ENCODE measurements around the gene NMNAT2.

NMNAT2 gene

DNA sequence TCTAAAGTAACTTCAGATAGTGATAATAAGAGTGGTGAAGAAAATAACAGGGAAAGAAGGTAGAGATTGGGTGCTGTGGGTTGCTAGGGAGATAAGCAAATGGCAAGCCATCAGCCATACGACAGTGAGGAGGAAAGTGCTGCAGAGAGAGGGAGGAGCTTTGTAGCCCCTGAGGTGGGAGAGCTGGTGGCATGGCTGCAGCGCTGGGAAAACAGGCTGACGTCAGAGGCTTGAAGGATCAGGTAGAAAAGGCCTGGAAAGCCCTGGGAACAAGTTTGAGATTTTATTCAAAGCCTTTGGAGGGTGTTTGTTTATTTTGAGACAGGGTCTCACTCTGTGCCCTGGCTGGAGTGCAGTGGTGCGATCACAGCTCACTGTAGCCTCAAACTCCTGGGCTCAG lies 109.5 kb downstream of the NMNAT2 start:
- no peak for DNase-seq

DNA sequence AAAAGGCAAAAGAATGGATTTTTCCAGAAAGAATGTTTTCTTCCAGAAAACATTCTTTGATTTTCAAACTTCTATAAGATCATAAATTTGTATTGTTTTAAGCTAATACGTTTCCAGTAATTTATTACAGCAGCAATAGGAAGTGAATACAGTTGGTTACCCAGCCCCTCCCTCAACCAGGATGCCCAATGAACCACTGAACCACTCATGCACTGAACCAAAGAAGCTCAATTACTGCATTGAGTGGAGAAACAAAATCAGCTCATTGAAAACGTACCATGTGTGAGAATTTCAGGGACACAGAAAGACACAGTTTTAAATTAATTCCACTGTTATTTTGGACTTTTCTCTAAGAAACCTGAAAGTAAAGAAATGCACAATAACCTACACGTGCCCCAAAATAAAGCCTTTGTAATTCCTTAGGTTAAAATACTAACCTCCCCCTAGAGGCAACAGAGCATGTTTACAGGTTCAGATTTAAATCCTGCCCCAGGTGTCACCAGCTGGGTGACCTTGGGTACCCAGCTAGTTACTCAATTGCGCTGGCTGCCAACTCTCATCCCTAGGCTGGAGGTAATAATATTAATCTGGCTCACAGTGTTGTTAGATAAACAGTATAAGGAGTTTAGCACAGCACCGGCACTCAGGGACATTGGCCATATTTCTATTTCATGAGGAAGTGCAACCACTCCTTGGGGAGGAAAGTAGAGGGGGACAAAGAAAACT lies 111.7 kb downstream of the NMNAT2 start:
- DNase-seq, result no peak

DNA sequence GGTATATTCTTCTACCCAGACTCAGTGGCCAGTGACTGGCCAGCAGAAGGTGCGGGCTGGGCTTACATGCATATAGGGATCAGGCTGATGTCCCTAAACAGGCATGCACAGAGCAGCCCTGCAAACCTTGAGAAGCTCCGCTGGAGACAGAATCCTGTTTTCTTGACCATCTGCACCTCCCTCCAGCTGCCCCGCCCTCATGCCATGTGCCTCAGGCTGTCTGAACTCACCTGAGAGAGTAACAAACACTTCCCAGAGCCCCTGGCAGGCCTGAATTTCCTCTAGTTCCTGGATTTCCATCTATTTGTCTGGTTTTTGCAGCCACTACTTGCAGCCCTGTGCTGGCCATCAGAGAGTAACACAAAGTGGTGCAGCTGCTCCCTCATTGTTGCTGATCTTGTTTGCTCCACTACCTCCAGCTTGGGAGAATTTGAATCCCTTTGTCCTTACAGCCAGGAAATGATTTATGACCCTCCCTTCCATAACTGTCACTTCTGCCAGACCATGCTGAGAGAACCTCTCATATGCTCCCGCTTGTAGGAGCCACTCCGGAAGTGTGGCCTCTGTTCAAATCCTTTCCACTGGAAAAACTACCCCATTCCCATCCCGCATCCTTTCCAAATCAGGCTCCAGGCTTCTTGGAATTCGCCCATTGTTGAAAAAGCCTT lies 113.6 kb downstream of the NMNAT2 start:
- DNase-seq, result no peak

DNA sequence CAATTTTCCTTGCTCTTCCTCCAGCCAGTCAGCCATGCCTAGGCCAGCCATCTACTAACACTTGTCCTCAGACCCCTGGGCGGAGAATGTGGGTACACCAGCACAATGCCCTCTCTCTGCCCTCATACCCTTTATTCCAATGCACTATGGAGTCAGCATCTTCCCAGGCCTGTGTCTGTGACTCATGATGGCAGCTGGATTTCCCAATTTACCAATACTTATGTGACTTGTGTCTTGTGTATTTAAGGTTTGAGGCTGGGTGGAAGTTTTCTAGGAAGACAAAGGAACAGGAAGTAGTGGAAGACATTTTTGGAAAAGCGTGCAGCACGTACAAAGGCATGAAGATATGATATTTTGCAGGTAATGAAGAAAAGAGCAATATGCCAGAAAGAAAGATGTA lies 114.3 kb downstream of the NMNAT2 start:
- no peak for DNase-seq

DNA sequence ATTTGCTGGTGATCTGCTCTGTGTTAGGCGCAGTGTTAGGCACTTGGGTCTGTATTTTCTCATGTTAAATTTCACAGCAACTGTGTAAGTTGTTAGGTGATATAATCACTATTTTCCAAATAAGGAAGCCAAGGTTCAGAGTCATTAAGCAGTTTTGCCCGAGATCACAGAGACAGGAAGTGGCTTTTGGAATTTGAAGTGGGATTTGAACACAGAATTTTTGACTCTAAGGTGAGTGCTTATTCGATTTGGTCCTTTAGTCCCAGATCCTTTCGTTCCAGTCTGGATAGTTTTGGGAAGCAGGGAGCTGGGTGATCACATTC lies 114.9 kb downstream of the NMNAT2 start:
- DNase-seq, result no peak

DNA sequence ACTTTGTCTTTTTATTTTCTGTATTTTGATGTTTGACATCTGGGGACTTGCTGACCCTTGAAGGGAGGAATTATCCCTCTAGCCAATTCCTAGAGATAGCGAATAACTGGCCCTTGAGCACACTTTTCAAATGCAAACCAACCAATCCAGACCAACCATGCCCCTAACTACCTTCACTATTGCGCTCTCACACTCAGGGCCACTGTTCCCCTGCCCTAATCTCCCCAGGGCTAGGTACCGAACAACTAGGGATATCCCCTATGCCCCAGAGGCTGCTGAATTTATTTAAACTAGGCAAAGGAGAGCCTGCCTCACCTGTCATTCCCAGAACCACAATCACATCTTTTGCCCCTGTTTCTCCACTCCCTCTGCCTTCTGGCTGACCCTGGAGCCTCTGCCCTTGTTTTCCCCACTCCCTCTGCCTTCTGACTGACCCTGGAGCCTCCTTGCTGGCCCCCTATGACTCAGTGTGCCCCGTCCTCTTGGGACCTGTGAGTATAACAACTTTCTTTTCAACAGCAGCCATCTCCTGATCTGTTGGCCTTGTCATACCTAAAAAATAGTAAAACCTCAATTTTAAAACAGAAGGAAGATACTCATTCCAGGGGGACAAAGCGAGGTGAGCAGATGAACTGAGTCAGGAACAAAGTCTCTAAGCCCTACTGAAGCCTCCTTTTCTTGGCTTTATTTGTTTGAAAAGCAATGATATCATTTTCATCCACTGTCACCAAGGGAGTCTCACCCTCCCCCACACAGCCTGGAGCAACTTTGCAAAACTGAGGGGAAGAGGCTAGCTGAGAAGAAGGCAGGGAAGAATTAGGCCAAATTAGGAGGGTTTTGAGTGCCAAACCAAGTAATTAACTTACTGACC lies 115.5 kb downstream of the NMNAT2 start:
- DNase-seq, result no peak

DNA sequence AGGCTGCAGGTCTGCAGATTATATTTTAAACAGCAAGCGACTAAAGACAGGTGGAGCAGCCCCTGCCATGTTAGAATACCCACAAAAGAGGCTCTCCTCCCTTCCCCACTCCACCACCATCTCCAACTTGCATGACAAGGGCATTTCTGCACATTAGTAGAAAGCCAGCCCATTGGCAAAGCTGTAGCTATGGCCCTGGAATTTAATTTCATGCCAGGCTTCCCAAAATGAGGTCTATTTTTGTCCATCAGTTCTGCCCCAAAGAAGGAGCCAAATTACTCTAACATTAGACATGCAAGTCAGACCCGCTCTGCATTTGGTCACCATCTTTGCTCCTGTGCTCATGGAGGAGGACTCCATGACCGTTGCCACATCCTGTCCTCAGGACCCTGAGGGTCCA lies 116.9 kb downstream of the NMNAT2 start:
- DNase-seq, result no peak

DNA sequence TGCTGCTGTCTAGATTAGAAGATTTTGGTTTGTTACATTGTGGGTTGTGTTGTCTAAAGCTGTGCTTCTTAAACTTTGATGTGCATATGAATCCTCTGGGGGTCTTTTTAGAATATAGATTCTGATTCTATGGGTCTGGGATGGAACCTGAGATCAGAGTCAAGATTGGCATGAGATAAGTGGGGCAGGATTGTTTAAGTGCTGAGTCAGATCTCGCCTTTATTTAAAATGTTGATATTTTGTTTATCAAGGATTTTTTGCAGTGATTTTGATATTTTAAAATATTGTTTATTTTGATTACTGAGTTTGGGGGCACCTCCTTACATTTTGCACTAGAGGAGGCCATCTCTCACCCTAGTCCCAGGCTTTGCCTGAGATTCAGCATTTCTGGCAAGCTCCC lies 117.4 kb downstream of the NMNAT2 start:
- no peak for DNase-seq

DNA sequence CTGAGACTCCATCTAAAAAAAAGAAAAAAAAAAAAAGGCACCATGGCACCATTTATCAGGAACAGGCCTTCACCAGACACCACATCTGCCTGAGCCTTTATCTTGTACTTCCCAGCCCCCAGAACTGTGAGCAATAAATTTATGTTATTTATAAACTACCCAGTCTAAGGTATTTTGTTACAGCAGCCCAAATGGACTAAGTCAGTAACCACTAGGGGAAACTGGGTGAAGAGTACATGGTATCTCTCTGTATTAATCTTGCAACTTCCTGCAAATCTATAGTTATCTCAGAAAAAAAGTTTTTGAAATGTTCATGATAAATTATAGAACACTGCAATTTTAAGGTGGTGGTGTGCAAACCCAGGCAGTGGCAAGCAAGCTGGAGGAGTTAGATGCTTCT lies 117.8 kb downstream of the NMNAT2 start:
- DNase-seq, result no peak

DNA sequence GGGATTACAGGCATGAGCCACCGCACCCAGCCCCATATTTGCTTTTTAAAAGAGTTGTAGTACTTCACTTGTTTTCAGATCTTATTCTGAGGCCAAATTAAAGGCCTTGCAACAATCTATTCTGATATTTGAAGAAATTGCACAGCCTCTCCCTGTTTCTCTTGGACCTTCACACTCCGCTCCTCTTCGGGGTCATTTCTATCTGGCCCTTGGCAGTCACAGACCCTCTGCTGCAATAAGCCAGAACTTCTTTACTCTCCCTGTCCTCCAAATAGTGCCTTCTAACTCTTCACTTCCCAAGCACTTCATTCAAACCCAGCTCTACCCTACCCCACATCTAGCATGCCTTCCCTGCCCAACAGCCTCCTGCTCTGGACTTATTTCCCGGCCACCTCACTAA lies 121.4 kb downstream of the NMNAT2 start:
- DNase-seq, result no peak

DNA sequence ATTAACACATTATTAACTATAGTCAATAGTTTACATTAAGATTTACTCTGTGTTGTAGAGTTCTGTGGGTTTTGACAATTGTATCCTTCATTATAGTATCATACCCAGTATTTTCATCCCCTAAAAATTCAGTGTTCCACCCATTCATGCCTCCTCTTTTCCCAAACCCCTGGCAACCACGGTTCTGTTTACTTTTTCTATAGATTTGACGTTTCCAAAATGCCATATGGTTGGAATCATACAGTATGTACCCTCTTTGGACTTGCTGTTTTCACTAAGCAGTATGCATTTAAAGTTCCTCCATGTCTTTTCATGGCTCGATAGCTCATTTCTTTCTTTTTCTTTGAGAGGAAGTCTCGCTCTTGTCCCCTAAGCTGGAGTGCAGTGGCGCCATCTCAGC lies 122.7 kb downstream of the NMNAT2 start:
- no peak for DNase-seq

DNA sequence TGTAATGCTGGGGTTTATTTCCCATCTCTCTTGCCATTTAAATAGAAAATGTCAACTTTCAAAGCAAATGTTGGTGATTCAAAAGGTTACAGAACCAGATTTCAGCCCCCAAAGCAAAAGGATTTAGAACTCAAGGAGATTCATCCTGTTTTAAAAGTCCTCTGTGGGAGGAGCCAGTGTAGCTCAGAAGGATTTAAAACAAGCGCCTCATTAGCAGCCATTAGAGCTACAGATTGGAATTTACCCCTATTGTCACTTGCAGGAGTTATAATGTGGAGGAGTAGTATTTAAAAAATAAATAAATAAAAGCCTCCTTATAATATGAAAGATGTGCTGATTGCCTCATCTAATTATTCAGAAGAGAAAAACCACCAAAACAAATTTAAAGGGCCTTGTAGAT lies 124.3 kb downstream of the NMNAT2 start:
- no peak for DNase-seq

DNA sequence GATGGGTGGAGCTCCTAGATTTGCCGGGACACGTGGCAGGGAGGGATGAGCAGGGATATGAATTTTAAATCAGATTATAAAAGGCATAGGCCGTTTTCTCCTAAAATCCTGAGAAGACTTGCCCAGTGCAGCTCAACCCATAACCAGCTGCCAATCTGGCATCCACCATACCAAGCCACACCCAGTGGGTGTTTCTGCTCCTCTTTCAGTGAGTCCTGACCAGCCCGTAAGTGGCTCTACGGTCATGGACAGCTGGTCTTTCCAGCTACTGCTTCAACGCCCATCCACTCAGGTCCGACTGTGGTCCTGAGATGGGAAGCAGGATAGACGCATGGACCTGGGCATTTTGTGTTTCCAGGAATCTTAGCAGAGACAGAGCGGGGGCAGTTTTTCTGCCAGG lies 124.9 kb downstream of the NMNAT2 start:
- no peak for DNase-seq

DNA sequence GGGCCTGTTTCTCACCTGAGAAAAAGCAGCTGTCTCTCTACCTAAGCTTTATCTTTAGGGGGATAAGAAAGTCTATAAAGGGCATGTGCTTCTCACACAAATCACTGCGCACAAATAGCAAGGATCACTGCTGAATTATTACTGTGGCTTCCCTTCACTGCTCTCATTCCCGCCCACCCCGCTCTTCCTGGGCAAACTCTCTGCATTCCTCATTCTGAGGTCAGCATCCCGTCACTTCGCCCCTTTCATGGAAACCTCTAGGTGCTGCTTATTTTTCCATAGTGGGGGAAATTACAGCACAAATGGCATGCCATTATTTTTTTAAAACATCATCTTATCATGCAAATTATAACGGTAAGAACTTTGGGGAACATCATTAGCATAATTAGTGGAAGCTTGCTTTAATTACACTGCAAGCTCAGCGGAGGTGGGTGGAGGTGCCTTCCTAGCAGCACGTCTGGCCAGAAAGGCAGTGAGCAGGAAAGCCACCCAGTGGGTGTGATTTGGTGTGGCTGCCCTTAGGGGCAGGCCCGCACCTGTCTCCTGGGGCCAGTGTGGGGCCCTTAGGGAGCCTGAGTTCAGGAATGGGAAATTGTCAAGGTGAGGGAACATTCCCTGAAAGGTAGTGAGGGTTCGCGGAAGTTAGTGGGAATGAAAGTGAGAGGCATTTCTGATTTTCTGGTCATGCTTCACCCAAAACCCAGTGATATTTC lies 126.2 kb downstream of the NMNAT2 start:
- no peak for DNase-seq

DNA sequence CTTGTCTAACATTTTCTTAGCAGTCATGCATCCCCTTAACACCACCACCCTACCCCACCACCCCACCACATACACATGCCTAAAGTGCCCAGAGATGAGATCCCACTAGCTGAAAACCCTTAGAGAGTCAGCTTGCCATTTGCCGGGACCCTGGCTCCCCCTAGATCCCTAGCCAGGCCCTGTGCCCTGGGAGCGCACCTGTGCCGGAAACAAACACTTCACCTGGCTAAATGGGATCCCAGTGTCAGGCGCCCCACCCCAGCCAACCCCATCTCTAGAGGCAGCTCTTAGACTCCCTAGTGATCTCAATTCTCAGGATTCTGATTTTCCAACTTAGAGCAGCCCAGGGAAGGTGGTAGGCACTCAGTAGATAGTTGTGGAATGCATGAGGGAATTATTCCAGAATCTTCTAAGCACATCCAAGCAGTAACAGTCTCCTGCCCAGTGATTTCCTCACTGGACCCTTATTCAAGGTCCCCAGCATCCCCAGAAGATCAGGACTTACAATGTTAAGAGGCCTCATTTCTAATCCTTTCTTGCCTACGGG lies 126.9 kb downstream of the NMNAT2 start:
- DNase-seq, result no peak

DNA sequence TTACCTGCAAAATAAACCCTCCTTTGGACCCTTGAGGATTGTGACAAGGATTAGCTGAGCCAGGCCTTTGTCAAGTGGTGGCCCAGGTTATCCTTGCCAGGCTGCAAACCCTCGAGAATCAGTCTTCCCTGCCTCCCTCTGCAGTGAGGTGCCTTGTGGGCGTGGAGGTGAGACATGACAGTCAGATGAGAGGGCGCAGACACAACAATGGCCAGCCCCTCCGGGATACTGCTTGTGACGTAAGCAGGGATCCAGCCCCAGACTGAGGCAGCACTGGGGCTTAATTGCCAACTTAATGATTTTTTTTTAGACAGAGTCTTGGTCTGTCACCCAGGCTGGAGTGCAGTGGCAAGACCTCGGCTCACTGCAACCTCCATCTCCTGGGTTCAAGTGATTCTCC lies 127.6 kb downstream of the NMNAT2 start:
- DNase-seq, result no peak

DNA sequence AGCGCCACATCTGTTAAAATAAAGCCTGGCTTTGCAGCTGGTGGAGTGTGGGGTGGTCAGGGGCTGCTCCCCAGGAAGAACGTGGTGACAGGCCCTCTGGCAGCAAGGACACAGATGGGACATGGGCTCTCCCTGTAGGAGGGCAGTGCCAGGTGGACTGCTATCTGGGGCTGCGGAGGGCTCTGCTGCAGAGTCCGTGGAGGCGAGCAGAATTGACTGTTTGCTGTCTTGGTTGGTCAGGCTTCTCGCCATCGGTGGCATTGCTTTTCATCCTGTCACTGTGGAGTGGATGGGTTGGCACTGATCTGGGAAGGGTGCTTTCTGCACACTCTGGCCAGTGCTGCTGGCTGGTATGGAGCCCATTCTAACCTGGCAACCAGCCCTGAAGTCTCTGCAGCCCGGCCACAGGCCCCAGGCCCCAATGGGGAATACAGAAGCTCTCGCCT lies 129.1 kb downstream of the NMNAT2 start:
- no peak for DNase-seq

DNA sequence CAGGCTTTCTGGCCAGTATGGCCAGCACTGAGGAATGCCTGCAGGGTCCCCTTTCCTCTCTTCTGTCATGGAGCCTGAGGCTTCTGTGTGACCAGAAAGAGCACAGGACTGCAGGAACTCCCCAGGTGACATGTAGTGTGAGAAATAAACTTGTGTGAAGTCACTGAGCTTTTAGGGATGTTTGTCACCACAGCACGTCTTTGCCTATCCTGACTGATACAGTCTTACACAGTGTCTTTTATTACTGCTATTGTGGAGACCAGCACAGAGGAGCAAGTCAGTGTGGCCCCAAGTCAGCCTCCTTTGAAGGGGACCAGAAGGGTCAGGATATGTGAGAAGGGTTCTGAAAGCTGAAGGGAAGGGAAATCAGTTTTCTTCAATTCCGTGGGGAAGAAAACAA lies 129.6 kb downstream of the NMNAT2 start:
- no peak for DNase-seq

DNA sequence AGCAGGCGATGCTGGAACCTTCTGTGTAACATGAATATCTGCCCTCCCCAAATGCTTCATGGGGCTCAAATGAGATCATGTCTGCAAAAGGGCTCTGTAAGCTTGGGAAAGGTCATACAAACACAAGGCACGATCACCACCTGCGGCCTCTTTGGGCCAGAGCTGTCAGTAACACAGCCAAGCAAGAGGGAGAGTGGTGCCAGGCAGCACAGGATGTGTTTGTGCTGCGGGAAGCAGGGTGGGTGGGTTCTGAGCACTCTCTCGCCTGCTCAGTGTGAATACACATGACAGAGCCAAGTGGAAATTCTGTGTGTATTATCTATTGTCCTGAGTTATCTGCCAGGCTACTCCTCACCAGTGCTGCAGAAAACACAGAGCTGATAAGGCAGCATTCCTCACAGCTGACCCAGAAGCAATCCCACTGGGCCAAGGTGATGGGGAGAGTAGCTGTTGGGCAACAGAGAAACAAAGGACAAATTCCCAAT lies 130.9 kb downstream of the NMNAT2 start:
- DNase-seq, result no peak

DNA sequence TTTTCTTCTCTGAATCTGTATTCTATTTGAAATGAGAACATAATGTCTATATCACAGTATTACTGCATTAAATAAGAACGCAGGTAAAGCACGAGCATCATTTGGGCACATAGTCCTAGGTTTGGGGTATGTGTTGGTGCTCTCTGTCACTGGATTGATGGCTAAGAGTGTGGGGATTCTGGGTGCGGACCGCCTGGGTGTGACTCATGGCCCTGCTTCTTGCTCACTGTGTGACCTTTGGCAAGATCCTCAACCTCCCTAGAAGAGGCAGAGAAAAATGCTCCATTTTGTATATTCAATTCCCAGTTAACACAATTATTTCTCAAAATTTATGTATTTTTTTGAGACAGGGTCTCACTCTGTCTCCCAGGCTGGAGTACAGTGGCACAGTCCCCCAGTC lies 132.4 kb downstream of the NMNAT2 start:
- no peak for DNase-seq

DNA sequence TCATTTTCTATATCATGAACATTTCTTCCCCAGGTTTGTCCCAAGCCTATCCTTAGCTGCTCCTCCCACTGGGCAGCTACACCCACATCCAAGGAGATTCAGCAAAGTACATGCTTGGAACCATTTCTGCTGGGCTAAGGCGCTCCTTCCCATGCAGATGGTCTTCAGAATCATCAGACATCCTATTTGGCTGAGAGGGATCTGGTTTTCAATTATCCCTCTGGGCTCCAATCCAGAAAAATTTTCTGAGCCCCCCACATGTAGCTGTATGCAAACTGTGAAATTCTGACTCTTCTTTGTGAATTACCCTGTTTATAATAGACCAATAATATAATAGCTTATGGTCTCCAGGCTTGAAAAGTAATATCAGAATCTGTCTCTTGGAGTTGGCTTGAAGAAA lies 132.9 kb downstream of the NMNAT2 start:
- DNase-seq, result no peak

DNA sequence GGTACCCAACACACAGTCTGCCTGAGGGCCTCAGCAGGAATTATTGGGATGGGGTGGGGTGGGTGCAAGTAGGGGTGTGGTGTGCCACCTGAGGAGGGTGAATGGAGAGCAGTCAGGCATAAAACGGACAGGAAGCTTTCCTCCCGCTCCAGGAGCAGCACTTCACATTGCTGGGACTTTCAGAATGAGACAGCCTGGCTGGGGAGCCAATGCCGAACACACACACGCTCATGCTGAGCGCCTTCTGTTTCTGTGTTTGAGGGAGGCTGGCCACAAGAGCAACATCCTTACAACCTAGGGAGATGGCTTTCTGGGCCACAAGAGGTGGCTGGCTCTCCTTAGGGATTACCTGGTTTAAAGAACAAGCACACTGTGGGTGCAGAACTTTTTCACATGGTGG lies 134.1 kb downstream of the NMNAT2 start:
- no peak for DNase-seq

DNA sequence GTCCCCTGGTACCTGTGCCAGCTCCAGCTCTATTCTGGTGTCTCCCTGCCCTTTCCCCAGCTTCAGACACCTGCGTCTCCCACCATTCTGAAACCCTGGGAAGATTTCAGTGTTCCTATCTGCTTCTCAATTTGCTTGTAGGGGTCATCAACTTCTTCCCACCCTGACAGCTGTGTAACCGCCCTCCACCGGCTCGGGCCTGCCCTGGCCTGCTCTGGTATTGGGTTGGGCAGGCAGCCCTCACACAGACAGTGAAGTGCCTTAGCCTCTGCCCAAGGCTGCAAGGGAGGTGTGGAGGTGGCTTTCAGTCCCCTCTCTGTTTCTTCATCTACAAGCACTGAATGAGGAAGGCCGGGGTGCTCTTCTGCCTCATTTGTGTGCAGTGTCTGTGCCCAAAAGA lies 134.9 kb downstream of the NMNAT2 start:
- no peak for DNase-seq

Measured in GF-D8 (cell line).